Stimulated activated naive CD4-positive, alpha-beta T cell (primary cell): ENCODE data around the gene MACROD2.

Source experiments
- DNase-seq, 6 experiments: peaks; one replicate each; lab custom pipeline; 2025; lab: John Stamatoyannopoulos, UW

The MACROD2 gene

DNA sequence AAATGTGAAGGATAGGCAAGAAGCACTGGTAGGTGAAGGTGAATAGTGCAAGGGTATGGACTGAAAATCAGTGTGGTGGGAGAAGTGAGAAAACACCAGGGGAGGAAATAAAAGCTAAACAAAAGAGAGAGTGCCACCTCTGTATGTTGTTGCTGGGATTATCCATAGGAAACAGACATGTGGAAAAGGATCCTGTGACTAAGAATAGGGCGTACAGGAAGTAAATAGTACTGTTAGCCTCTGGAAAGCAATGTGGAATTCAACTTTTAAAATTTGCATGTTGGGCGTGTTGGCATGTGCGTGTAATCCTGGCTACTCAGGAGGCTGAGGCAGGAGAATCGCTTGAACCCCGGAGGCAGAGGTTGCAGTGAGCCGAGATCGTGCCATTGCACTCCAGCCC, 1916.3 kb downstream of the MACROD2 start:
- no peak for DNase-seq

DNA sequence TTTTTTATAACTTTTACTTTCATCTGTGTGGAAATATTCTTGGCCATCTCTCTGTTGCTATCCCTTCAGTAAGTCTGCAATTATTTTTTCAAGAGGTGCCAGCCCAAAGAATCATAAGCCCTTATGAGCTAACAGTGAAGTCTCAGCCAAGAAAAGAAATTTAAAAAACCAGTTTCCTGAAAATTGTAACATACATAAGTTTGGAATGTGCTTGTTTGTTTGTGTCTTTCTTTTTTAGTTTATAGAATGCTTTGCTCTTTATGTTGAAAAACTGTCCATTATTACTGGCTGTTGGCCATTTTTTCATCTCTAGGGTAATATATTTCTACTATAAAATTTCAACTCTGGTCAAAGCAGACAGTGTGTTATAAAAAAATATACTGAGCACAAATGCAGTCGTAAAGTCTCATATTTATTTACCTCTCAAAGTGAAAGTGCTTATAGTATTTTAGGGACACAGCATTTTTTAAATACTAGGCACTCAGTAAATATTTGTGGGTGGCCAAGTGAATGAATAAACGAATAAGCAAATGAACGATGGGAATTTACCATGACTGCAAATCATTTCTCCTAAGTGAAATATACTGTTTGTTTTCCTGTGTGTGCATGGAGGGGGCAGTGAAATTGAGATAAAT, 1918.2 kb downstream of the MACROD2 start:
- no peak for DNase-seq

DNA sequence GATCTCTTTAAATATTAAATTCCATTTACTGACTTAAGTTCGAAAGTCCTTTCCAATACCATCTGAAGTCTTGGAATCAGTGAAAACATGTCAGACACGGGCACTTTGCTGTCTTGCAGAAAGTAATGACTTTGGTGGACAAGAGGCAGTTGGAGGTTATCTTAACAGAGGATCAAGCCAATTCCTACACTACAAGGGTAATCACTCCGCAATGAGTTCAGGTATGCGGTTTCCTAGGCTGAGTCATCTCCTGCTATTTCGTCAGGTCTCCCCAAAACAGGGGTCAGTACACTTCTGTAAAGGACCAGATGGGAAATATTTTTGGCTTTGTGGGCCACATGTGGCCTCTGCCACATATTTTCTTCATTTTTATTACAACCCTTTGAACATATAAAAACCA, 1921.3 kb downstream of the MACROD2 start:
- DNase-seq = no peak

DNA sequence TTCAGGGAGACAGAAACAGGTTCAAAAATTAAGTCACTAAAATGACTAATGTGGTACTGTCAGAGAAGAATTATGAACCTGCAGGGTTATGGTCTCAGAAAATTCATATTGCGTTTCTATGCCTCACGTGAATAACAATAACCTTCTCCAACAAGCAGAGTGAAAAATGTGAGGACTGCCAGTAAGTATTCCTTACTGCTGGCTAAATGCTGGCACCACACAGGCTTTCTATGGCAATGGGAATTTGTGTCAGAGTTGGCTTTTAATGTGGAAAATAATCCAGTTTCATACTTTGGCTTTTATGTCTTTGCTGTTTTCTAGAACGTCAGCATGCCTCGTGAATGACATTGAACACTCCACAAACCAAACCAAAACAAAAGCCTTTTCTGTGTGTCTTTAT, 1922.0 kb downstream of the MACROD2 start:
- DNase-seq = no peak

DNA sequence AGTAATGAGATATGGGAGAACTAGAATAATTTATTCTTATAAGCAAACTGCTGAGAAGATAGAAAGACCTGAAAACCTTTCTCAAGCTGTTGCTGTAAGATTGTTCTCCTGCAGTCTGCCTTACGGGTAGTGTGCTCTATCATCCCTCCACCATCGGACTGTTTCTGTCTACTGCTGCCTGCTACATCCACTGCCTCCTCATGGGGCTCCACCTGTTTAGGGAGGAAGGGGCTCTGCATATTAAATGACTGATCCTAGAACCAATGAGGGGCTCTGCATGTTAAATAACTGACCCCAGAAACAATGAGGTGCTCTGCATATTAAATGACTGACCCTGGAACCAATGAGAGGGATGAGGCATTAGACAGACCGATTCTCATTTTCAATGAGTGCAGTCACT, 1923.3 kb downstream of the MACROD2 start:
- DNase-seq = no peak

DNA sequence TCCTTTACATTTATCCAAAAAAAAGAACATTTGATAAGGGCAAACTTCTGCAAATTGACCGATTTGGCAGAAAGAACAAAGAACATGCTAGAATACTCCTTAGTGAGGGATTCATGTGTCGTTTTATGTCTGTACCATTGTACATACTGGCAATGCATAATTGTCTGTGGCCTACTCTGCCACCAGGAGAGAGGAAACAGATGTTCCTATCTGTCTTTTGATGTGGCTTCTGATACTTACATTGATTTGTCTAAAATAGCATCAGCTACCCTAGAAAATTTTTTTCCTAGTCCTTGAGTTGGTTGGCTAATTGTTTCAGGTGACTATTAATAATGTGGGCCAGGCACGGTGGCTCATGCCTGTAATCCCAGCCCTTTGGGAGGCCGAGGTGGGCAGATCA, 1923.8 kb downstream of the MACROD2 start:
- DNase-seq = no peak

DNA sequence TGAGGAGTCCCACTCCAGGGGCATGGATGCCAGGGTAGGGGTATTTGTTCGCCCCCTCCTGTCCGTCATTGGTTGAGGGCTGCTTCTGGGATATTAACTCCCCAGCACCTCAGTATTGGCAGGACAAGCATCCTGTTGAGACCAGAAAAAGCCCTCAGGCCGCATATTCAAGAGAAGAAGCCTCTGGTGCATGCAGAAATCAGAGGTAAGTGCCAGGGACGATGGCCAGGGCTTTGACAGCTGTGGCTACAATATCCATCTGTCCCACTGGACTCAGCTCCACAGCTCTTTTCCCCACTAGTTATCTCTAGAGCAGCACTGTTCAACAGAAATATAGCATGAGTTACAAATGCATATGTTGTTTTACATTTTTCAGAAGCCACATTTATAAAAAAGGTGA, 1926.6 kb downstream of the MACROD2 start:
- DNase-seq = no peak

DNA sequence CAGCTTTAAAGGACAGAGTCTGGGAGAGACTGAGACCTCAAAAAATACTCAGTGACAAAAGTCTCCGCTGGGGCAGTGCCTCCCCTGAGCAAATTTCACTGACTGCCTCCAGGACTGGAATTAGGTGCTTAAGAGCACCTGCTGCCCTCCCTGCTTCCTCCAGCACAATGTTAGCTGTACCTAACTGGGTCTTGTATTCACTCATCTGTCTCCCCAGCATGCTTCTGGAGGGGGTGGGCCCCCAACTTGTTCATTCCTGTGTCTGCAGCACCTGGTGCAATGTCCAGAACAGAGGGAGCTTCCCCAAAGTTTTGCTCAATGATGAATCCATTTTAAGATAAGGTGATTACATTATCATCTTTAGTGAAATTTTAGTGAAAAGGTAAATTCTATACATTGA, 1927.2 kb downstream of the MACROD2 start:
- DNase-seq = no peak

DNA sequence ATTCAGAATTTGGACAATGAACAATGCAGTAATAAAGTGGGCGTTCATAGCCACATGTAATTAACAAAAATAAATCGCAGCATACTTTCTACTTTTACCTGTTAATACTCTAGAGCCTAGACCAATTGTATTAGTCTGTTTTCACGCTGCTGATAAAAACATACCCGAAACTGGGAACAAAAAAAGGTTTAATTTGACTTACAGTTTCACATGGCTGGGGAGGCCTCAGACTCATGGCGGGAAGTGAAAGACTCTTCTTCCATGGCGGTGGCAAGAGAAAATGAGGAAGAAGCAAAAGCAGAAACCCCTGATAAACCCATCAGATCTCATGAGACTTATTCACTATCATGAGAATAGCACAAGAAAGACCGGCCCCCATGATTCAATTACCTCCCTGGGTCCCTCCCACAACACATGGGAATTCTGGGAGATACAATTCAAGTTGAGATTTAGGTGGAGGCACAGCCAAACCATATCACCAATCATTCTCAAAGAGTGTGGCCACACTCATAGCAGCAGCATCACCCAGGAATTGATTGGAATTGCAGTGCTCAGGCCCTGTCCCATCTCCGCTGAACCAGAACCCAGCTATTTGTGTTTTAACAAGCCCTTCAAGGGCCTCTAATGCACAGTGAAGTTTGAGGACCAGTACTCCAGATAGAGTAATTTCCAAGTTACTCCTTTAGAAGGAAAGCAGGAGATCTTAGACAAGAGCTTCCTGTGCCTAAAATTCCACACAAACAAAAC, 1927.9 kb downstream of the MACROD2 start:
- no peak for DNase-seq

DNA sequence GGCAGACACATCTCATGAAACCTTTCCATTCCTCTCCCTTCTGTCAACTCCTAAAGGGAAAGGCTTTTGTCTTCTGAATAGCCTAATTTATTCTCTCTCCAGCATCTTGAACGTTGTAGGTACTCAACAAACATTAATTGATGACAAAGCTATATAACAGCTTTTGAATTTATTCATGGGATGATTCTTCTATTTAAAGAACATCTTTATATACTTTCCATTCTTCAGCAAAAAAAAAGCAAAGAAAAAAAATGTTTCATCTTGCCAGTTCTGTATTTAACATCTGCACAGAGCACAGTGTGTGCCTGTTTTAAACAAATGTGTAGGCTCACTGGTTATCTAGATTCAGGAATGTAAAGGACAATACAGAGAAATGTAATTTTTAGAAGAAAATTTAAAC, 1929.2 kb downstream of the MACROD2 start:
- no peak for DNase-seq

DNA sequence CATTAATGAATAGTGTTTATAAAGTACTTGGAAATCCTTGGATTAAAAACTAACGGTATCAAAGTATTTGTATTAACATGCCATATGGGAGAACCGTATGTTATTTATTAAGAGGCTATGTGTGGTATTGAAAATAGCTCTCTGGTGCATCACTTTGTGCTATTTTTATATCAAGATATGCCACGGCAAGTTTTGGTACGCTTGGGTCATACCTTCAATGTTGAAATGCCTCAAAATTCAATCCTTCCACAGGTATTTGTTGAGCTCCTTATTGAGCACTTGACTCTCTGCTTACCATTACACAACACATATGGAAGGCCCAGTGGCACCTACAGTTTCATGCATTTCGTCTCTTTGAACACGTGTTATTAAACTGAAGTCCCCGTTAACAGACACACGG, 1930.1 kb downstream of the MACROD2 start:
- no peak for DNase-seq

DNA sequence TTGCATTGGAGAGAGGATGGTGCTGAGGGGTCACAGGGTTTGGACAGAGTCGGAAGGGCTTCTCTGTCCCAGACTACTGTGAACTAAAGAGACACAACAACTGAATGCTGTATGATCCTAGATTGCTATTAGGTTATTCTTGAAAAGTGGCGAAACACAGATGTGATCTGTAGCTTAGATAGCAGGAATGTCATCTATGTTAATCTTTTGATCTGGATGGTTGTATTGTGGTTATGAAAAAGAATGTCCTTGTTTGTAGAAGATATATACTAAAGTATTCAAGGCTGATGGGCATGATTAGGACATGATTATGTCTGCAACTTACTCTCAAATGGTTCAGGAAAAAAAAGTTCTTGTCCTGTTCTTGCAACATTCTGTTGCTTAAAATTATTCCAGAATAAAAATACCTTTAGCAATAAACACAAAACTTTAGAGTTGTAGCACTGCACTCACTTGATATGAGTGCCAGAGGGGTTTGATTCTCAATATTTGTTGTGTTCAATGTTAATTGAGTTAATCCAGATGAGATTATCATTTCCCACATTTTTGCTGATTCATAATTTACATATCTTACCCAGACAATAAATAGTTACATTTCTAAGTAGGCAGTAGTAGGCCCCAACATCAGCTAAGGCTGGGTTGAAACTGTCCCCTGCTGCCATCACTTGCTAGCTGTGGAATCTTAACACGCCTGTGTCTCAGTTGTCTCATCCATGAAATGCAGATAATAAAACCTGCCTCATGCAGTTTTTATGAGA, 1932.8 kb downstream of the MACROD2 start:
- DNase-seq = no peak

DNA sequence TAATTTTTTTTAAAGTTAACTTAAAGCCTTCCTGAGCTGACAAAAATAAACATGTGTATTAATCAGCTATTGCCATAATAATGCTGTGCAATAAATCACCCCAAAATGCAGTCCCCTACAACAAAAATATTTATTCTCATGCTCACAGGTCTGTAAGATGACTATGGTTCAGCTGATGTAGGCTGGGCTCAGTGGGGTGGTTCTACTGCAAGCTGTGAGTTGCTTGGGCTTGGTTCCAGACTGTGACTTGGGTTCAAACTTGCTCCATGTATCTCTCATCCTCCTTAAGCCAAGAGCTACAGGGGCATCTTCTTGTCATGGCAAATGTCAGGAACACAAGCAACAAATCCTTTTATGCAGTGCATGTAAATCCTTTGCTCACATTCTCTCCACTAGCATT, 1933.6 kb downstream of the MACROD2 start:
- no peak for DNase-seq

DNA sequence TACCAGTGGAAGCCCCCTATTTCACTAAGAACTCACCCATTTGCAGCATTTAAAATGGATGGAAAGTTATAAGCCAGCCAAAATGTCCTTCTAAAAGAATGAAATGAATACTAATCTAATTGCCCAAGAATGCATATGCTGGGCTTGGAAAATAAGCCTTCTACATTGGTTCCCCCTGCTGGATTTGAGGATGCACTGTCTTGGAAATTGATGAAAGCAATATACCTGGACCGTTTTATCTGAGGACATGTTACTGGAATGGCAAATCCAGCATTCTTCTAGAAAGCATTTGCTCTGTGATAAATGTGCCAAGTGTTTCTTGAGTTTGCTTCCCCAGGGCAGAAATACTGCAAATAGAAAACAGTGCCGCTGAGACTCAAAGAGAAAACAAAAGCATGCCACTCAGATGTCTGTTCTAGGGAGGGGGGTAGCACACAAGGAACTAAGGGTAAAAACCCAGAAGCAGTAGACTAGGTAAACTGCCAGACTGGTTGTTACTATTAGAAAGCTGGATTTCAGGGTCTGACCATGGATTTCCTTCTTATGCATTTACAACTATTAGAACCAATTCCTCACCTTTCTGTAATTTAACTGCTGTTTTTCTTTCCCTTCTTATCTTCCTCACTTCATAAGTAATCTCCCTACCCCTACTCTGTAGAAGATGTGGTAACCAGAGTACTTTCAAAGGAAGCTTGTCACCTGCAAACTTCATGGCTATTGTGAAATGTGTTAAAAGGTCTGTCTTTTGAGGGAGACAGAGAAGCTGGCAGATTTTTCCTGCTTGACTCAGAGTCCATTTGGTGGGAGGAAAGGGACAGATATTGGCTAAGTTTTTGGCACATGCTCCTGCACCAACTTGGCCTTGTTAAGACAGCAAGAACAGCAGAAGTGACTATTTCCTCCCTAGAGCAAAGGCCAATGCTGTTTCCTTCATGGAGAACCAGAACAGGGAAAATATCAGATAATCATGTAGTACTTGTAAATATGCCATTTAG, 1935.3 kb downstream of the MACROD2 start:
- no peak for DNase-seq

DNA sequence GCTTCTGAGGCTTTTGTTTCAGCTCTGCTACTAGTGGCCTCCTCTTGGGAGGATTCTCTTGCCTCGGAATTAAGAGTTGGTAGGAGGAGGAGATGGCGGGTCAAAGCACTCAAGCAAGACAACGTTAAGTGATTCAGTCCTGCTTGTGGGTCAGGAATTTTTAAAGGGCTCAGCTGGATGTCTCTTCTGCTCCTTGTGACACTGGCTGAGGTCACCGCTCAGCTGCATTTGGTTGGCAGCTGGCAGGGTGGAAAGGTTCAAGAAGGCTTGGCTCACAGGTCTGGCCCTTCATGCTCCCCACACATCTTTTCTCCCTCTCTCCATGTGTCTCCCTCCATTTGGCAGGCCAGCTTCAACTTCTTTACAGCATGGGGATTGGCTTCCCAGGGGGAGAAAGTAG, 1936.6 kb downstream of the MACROD2 start:
- no peak for DNase-seq

DNA sequence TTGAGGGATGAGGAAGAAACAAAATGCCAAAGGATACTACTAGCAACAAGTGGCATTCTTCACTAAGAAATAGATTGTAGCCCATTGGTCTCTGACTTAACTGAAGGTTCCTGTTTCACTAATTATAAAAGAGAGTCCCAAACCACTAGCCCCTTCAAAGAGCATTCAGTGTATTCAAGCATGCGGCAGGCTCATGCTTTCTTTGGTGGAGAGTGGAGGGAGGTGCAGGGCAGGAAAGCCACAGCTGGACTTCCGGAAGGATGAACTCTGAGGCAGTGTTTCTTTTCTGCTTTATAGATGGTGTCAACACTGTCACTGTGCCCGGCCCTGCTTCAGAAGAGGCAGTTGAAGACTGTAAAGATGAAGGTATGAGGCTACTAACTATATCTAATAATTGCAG, 1941.9 kb downstream of the MACROD2 start:
- no peak for DNase-seq

DNA sequence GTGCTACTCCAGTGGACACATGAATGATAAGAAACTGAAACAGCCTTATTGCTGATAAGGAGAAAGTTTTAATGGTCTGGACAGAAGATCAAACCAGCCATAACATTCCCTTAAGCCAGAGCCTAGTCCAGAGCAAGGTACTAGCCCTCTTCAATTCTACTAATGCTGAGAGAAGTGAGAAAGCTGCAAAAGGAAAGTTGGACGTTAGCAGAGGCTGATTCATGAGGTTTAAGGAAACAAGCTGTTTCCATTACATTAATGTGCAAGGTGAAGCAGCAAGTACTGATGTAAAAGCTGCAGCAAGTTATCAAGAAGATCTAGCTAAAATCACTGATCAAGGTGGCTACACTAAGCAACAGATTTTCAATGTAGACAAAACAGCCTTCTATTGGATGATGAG, 1943.5 kb downstream of the MACROD2 start:
- DNase-seq = no peak

DNA sequence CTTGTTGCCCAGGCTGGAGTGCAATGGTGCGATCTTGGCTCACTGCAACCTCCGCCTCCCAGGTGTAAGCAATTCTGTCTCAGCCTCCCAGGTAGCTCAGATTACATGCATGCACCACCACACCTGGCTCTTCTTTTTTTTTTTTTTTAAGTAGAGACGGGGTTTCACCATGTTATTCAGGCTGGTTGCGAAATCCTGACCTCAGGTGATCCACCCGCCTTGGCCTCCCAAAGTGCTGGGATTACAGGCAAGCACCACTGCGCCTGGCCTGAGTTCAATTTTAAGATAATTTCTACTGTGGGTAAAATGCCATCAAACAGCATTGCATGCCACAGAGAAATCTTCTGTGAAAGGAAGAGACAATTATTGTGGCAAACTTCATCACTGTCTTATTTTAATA, 1944.8 kb downstream of the MACROD2 start:
- no peak for DNase-seq

DNA sequence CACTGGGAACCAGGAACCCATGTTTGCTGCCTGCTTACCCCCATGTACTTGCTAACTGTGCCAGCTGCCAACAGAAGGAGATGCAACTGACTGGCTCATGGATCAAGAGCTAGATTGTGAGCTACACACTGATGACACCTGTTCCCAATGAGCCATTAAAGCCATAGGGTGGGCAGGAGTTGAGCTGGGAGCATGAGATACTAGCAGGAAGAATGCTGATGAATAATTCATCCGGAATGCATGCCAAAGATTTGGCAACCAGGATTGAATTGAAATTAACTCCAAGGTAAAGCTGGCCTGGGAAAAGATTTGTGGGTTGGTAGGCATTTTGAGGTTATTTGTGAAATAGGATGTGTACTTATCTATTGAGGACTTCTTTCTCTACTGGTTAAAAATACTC, 1946.8 kb downstream of the MACROD2 start:
- DNase-seq = no peak

DNA sequence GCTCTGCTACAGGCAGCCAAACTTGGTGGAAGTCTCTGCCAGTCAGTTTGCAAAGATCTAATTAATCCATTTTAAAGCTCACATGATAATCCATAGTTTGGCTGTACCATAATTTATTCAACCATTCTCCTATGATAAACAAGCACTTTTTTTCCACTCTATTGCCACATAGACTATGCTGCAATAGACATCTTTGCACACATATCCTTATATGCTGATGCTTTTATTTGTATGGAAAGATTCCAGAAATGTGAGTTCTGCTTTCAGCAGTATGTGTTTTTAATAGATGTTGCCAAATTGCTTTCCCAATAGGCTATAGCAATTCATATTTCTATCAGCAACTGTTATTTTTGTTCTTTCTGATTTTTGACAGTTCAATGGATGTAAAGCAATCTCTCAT, 1950.0 kb downstream of the MACROD2 start:
- DNase-seq = no peak

DNA sequence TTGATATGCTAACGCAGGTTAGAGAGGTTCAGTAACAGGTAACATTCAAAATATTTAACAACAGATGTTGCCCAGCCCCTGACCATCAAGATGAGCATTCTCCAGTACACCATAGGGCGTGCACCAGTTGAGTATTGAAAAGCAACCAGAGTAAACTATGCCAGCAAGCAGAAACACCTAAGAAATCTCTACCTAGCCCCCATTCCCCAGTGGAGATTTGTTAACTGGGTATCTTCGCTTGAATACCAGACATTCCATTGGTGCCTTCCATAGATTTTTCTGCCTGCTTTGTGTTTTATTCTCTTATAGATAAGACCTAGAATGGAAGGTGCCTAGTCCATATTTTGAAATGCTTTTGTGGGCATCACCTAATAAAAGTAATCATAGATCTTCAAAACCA, 1954.1 kb downstream of the MACROD2 start:
- DNase-seq = no peak

DNA sequence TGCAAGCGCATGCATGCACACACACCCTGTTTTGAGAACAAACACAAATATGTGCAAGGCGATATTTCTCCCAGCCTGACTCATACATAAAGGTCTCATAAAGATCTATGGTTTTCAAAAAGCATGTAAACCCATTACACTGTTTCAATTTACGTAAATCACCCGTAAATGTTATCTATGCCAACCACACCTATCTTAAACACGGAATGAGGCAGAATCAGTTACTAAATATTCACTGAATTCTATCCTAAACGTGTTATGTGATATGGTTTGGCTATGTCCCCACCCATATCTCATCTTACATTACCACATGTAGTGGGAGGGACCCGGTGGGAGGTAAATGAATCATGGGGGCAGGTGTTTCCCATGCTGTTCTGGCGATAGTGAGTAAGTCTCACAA, 1956.3 kb downstream of the MACROD2 start:
- DNase-seq = no peak
